ENCODE results near the gene ATP13A5. TPM values are rescaled to one million over a fixed set of nuclear protein-coding genes. Genes with fewer than 3 reads are reported as not detected.

Gene ATP13A5, protein sequence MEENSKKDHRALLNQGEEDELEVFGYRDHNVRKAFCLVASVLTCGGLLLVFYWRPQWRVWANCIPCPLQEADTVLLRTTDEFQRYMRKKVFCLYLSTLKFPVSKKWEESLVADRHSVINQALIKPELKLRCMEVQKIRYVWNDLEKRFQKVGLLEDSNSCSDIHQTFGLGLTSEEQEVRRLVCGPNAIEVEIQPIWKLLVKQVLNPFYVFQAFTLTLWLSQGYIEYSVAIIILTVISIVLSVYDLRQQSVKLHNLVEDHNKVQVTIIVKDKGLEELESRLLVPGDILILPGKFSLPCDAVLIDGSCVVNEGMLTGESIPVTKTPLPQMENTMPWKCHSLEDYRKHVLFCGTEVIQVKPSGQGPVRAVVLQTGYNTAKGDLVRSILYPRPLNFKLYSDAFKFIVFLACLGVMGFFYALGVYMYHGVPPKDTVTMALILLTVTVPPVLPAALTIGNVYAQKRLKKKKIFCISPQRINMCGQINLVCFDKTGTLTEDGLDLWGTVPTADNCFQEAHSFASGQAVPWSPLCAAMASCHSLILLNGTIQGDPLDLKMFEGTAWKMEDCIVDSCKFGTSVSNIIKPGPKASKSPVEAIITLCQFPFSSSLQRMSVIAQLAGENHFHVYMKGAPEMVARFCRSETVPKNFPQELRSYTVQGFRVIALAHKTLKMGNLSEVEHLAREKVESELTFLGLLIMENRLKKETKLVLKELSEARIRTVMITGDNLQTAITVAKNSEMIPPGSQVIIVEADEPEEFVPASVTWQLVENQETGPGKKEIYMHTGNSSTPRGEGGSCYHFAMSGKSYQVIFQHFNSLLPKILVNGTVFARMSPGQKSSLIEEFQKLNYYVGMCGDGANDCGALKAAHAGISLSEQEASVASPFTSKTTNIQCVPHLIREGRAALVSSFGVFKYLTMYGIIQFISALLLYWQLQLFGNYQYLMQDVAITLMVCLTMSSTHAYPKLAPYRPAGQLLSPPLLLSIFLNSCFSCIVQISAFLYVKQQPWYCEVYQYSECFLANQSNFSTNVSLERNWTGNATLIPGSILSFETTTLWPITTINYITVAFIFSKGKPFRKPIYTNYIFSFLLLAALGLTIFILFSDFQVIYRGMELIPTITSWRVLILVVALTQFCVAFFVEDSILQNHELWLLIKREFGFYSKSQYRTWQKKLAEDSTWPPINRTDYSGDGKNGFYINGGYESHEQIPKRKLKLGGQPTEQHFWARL
- total RNA-seq: not detected

DNA sequence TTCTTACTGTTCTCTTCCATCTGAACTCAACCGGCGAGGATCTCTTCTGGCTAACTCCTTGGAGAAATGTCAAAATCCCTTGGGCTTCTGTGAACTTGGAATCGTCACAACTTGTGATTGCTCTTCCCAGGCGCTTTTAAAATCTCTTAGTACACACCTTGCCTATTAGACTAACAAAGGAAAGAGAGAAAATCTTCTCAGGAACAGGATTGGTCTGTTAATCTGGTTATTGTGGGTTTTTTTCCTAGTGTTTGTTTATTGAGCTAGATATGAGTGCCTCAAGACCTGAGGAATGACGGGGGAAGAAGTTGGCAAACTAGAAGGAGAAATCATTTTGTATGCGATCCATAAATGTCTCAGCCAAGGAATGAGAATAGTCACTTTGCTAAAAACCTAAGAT, at the start of gene ATP13A5:
TSS of gene ATP13A5 (minus strand) at position 48 of the 400 bp plus-strand sequence. CDS start at position 20, 28 bp downstream.
- no peaks in the 10 kb centered on the region for H3K36me3 ChIP-seq
- H3K4me3 ChIP-seq: no peak within 1 kb of the TSS
- H3K27ac ChIP-seq: no peak within 1 kb of the TSS
- H3K4me1 ChIP-seq: no peaks in the 10 kb centered on the region
- no peak for DNase-seq
- TF ChIP-seq POLR2A (IDR thresholded peaks at IDR 0.05): no peak
- TF ChIP-seq, protein P1, sequence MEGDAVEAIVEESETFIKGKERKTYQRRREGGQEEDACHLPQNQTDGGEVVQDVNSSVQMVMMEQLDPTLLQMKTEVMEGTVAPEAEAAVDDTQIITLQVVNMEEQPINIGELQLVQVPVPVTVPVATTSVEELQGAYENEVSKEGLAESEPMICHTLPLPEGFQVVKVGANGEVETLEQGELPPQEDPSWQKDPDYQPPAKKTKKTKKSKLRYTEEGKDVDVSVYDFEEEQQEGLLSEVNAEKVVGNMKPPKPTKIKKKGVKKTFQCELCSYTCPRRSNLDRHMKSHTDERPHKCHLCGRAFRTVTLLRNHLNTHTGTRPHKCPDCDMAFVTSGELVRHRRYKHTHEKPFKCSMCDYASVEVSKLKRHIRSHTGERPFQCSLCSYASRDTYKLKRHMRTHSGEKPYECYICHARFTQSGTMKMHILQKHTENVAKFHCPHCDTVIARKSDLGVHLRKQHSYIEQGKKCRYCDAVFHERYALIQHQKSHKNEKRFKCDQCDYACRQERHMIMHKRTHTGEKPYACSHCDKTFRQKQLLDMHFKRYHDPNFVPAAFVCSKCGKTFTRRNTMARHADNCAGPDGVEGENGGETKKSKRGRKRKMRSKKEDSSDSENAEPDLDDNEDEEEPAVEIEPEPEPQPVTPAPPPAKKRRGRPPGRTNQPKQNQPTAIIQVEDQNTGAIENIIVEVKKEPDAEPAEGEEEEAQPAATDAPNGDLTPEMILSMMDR (IDR thresholded peaks at IDR 0.05): no peak
- H3K9me3 ChIP-seq: no peaks in the 10 kb centered on the region
- H3K27me3 ChIP-seq: no peaks in the 10 kb centered on the region

DNA sequence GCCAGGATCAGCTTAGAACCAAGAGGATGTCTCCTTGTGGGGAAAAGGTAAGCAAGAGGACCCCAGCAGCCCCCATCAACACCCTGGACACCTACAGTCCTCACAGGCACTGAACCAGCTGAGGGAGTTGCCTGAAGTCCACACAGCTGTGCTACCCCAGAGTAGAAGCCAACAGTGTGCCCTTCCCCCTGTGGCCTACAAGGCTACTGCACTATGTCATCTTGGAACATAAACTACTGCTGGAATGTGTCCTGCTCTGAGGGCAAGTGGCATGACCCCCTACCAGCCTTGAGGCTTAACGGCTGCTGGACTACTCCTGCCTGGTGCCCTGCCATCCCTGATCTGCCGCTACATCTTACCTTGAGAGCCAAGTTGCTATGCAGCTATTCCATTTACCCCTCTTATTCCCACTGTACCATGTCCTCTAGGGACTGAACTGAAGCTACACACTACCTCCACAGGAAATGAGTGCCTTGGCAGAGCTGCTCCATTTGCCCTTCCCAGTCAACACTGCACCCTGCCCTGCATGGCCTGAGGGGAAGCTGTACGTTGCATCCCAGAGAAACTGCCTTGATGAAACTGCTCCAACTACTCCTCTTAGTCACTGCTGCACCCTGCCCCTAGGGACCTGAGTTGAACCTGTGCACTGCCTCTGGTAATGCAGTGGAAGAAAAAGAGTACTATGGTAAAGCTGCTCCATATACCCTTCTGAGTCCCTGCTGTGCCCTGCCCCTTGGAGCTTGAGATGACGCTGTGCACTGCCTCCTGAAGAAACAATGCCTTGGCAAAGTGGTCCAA, 40.2 kb upstream of the ATP13A5 start:
- Histone ChIP-seq H3K27me3 (no peaks in the 10 kb centered on the region), H3K4me1 (no peaks in the 10 kb centered on the region), H3K36me3 (no peaks in the 10 kb centered on the region), H3K27ac (no peak overlapping the region), H3K9me3 (peaks cover 0 to 3% (median 0%) of the 10 kb centered on the region in 4 donors), H3K4me3 (no peak overlapping the region)
- no peak for TF ChIP-seq POLR2A (IDR thresholded peaks at IDR 0.05)
- TF ChIP-seq, protein P1 (IDR thresholded peaks at IDR 0.05): no peak
- no peak for DNase-seq

DNA sequence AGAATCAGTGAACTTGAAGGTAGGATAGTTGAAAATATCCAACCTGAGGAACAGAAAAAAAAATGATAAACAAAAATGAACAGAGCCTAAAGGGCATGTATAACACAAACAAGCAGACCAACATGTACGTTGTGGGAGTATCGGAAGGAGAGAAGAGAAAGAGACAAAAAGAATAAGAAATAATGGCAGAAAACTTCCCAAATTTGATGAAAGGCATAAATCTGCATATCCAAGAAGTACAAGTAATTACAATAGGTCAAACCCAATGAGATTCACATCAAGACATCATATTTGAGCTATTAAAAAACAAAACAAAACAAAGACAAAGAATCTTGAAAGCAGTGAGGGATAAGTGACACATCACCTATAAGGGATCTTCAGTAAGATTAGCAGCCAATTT, 38.1 kb upstream of the ATP13A5 start:
- TF ChIP-seq POLR2A (IDR thresholded peaks at IDR 0.05): no peak
- TF ChIP-seq, protein P1 (IDR thresholded peaks at IDR 0.05): no peak
- peaks cover 0 to 3% (median 0%) of the 10 kb centered on the region in 4 donors for H3K9me3 ChIP-seq
- H3K27ac ChIP-seq: no peak overlapping the region
- DNase-seq: no peak
- no peak overlapping the region for H3K4me3 ChIP-seq
- no peaks in the 10 kb centered on the region for H3K4me1 ChIP-seq
- no peaks in the 10 kb centered on the region for H3K36me3 ChIP-seq
- no peaks in the 10 kb centered on the region for H3K27me3 ChIP-seq

DNA sequence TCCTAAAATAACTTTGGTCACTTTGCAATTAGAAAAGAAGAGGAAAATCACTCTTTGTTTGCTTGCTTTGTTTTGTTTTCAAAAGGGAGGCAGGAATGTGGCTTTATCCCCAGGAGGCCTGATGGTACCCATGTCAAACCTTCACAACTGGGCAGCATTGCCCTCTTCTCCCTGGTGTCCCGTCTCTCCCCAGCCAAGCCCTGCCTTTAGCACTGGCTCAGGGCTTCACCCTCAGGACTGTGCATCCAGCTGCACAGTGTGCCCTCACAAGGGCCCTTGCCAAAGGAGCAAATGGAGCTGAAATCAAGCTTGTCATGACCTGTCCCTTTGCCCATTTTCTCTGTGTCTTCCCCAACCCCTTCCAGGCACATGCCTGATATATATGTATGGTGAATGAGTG, 29.1 kb upstream of the ATP13A5 start:
- Histone ChIP-seq H3K36me3 (no peaks in the 10 kb centered on the region), H3K4me3 (no peak overlapping the region), H3K9me3 (no peaks in the 10 kb centered on the region), H3K27ac (no peak overlapping the region), H3K4me1 (no peaks in the 10 kb centered on the region), H3K27me3 (no peaks in the 10 kb centered on the region)
- DNase-seq: no peak
- TF ChIP-seq POLR2A (IDR thresholded peaks at IDR 0.05): no peak
- TF ChIP-seq, protein P1 (IDR thresholded peaks at IDR 0.05): no peak

DNA sequence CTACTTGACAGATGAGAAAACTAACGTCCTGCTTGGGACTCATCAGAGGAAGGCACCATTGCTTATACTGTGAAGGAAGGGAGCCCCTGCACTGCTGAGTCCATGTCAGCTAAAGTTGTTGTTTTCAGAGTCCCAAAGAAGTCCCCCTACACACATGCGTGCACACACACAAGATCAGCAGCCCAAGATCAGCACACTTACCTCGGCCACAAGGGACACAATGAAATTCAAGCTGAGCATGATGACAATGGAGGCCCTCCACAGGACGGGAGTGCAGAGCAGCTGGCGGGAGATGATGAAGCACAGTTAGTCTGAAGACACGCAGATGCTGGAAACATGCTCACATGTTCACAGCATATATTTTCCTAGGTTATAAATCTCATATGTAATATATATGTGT, 28.6 kb upstream of the ATP13A5 start:
- Histone ChIP-seq H3K36me3 (no peaks in the 10 kb centered on the region), H3K27ac (no peak overlapping the region), H3K4me1 (no peaks in the 10 kb centered on the region), H3K4me3 (no peak overlapping the region), H3K9me3 (no peaks in the 10 kb centered on the region), H3K27me3 (no peaks in the 10 kb centered on the region)
- TF ChIP-seq POLR2A (IDR thresholded peaks at IDR 0.05): no peak
- TF ChIP-seq, protein P1 (IDR thresholded peaks at IDR 0.05): no peak
- no peak for DNase-seq

Measured in Peyer's patch (tissue), 4 donors.